NCI-H1930 (cell line): ENCODE data around the gene MPV17L2.
"Not testable (repeated sequence)": the region's sequence is repeated elsewhere in the genome, so short reads cannot be mapped to it uniquely, and the experiment has no call there.

Source experiments
- DNase-seq, 2 experiments: peaks; one replicate each; lab custom pipeline; 2025; lab: John Stamatoyannopoulos, UW

MPV17L2 gene

DNA sequence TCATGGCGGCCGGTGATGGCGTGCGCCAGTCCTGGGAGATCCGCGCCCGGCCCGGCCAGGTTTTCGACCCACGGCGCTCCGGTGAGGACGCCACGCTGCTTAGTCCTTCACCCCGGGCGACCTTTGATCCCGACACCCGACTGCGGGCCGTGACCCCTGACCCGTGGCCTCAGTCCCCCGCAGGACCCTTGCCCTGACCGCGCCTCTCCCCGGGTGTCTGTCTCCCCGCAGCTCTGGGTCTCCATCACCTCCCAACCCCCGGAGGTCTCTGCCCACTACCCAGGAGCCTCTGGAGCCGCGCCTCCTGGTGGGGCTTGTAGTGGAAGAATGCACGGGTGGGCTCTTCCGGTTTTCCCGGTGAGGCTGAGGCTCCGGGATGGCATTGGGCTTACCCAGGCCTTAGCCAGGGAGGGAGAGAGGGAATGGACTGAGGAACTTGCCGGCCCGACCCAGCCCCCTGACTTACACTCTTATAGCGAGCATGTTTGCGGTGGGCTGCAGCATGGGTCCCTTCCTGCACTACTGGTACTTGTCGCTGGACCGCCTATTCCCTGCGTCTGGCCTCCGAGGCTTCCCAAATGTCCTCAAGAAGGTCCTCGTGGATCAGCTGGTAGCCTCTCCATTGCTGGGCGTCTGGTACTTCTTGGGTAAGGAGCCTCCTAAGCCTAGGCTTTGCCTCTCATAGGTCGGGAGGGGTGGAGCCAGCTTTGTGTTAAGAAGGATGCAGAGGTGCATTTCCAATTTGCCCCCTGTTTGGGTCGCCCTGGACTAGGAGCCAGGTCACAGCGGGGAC is 566 bp downstream of the MPV17L2 start:
- no peak for DNase-seq

DNA sequence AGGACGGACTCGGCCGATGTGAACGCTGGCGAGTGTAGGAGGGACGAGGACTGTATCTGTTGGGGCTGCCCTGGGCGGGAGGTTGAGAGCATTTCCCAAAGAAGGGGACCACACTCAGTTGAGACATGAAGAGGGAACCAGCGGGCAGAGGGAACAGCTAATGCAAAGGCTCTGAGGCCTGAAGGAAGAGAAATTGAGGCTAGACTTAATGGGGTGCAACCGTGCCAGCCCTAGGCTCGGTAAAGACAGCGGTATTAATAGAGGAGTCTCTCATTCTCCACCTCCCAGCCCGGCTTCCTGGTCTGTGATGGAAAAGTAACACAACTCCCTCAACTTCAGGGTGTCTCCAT is 1.1 kb downstream of the MPV17L2 start:
- no peak for DNase-seq

DNA sequence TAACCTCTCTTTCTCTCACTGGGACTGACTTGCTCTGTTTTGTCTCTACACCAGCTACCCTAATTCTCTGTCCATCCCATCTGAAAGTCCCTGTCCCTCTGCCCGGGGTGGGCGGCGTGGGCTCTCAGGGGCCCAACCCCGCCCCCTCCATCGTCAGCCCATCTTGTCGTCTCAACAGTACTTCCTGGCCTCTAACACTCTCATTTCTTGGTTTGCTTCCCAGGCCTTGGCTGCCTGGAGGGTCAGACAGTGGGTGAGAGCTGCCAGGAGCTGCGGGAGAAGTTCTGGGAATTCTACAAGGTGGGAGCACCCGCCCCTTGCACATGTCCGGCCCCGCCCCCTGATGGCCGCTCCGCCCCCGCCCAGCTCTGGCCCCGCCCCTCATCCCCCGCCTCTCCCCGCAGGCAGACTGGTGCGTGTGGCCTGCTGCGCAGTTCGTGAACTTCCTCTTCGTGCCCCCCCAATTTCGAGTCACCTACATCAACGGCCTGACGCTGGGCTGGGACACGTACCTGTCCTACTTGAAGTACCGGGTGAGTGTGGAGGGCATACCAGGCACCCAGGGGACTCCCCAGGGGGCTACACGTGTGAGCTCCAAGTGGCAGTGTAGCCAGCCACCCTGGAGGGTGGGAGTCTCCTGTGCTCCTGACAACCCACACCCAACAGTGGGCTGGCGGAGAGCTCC is 1.7 kb downstream of the MPV17L2 start:
- DNase-seq, result no peak

DNA sequence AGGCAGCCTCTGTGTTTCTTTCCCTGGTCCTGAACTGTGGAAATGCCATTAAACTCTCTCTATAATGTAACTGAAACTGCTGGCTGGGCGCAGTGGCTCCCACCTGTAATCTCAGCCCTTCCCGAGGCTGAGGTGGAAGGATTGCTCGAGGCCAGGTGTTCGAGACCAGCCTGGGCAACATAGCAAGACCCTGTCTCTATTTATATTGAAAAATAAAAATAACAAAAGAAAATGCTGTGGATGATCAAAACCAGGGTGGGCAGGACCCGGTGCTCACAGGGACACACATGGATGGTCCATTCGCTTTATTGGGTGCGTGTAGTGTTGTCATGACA is 3.5 kb downstream of the MPV17L2 start:
- no peak for DNase-seq

DNA sequence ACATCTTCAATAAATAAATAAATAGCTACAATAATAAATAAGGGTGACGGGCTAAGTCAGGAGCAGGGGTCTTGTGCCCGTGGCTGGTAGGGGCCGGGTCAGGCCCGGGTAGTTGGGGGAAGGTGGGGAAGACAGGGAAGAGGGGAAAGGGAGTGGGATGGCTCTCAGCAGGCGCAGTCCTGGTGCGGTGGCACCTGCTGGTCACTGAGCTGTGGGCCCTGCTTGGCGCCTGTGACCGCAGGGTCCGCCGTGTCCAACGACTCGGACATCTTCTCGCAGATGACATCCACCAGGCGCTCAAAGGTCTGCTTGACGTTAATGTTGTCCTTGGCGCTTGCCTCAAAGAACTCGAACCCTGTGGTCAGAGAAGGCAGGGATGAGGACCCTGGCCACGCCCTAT is 4.3 kb downstream of the MPV17L2 start:
- DNase-seq, result no peak

DNA sequence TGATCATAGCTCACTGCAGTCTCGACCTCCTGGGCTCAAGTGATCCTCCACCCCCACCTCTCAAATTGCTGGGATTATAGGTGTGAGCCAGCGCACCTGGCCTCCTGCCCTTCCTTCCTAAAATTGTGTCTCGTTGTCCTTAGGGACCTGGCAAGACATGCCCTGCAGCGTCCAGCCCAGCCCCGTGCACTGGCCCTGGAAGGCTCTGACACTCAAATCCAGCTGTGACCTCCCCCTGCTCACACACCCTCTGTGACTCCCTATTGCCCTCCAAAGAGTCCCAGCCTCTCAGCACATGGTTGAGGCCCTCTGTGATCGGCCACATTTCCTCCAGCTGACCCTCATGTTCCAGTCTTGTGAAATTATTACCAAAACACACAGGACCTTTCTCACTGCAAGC is 4.9 kb downstream of the MPV17L2 start:
- DNase-seq, result no peak

DNA sequence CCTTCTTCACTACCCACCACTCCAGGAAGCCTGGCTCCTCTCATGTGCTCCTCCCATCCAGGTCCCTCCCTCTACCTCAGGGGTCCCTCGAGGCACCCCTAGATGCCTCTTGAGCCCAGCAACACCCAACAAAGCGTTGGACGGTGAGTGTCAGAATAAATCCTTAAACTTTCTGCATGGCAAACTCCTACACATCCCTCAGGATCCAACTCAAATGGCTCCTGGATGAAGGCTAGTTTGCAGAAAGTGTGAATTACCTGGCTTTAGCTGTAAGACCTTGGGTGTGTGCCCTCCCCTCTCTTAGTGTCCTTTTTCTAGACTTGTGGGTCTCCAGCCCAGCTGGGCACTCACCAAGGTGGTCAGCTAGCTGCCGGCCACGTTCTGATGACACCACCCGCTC is 5.4 kb downstream of the MPV17L2 start:
- no peak for DNase-seq

DNA sequence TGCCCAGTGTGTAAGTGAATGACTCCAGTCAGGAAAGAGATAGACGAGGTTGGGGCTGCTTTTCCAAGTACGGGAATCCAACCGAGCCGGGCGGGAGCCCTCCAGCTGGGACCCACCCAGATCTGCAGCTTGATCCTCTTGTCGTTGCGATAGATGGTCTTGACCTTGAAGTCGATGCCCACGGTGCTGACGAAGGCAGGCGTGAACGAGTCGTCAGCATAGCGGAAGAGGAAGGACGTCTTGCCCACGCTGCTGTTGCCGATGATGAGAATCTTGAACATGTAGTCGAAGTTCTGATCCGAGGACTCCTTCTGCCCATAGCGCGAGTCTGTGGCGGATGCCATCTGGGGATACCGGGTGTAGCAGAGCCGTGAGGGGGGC is 9.4 kb downstream of the MPV17L2 start:
- no peak for DNase-seq

DNA sequence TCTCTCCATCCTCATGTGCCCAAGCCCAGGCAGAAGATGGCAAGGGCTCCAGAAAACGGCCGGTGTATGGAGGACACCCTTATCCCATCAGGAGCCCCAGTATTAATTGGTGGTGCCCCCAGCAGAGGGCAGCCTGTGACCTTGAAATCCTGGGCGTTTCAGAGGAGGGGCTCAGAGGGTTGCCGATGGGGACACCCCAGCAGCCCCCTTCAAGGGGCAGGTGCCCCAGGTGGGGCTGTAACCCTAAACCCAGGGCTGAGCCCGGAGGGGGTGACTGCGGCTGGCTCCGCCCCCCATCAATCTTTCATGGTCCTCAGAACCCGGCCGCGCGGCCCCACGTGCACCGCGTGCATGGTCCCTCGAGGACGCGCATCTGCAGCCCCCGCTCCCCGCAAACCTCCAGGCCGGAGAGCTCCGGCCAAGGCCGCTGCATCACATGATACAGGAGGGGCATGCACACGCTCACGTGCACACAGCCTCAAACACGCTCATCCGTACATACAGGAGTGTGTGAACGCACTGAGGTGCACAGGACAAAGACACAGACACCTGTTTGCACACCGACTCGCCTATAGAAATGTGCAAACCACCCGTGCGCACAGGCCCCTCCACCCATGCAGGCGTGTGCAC is 9.9 kb downstream of the MPV17L2 start:
- no peak for DNase-seq

DNA sequence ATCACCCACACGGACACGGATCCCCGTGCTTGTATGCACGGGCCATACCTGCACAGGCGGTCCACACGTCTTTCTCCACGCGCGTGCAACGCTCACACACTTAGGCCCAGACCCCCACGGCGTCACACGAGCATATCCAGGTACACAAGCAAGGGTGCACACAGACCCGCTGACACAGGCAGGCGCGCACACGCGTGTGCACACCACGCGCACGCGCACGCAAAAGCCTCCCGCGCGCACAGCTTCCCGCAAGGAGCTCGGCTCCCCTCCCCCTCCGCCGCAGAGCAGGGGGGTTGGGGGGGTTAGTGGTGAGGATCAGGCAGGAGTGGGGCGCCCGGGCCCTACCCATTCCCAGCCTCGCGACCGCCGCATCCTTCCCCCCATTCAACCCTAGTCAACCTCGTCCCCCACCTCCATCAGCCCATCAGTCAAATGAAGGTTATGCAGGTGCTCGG is 10.4 kb downstream of the MPV17L2 start:
- DNase-seq, result no peak

DNA sequence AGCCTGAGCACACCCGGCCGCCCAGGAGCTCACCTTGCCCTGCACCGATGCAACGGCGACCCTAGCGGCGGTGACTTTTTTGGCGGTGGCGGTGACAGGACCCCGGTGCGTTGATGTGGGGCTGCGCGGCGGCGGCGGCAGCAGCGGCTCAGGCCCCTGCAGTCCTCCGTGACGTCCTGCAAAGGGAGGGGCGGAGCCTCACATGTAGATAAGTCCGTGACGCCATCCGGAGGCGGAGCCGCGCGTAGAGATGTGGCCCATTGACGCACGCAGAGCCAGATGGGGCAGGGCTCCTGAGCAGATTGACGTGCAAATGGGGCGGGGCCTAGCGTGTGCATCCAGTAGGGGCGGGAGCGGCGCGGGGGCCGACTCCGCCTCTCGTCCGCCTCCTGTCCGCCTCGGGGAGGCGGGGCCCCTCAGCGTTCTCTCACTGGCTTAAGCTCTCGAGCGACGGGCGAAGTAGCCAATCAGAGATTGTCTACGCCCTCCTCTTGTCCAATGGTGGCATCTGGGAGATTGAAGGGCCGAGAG is 10.9 kb downstream of the MPV17L2 start, which contains the start of gene RAB3A:
Gene RAB3A (minus strand): TSS at position 180 of the 531 bp plus-strand sequence. CDS start 1,302 bp downstream, outside the sequence.
- DNase-seq, result peak; percentile 97 to 98

DNA sequence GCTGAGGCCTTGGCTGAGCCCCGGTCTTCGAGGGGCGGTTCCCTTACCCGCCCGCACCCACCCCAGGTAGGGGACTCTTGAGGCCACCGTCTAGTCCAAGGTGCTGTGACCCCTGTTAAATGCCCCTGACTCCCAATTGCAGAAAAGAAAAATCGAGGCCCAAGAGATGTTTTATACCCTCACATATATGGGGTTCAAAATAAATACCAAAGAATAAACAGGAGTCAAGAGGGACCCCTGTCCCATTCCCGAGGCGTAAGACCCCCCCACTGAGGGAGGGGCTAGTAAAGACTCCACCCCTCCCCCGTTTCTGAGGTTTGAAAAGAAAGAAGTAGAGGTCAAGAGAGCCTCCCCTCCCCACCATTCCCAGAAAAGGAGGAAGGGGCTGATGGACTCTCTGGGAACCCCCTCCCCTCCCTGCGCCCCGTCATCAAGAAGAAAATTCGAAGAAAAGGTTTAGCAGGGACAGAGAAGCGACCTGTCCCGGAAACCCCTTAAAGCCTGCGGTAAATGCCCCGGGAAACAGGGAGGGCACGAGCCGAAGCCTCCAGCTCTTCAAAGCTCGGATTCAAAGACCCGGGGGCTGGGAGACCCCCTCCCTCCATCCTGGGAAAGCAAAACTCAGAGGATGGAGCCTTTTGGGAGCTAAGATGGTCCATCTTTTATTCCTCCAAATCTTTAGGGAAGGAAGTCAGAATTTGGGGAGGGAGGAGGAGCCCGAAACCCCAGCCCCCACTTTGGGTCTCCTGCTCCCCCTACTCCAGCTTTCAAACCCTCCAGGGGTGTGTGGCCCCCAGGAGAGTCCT is 11.6 kb downstream of the MPV17L2 start:
- DNase-seq, result peak; percentile 61 to 79

DNA sequence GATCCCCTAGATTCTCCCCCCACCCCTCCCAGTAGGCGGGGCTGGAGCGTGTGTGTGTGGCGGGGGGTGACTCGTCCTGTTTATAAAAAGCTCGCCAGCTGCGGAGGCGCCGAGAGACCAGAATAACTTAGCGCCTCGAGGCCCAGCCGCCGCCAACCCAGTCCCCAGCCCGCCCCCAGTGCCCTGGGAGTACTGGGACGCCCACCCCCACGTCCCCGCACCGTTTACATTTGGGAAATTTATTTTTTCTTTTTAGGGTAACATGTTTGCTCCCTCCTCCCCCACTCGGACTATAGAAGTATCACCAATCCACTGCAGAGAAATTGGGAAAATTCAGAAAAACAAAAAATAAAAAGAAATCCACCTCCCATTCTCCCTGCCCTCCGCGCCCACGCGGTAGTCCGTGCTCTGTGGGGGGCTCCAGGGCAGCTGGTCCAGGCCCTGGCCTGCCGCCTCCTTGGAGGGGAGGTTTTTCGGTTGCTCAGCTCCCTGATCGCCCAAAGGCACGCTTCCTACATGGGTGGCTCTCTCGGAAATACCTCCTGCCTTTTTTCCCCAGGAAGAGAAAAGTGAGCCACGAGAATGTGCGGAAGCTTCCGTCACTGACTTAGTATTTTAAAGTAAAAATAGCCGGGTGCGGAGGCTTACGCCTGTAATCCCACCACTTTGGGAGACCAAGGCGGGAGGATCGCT is 12.3 kb downstream of the MPV17L2 start:
- DNase-seq, result peak in 1 of 2 experiments; percentile 28

DNA sequence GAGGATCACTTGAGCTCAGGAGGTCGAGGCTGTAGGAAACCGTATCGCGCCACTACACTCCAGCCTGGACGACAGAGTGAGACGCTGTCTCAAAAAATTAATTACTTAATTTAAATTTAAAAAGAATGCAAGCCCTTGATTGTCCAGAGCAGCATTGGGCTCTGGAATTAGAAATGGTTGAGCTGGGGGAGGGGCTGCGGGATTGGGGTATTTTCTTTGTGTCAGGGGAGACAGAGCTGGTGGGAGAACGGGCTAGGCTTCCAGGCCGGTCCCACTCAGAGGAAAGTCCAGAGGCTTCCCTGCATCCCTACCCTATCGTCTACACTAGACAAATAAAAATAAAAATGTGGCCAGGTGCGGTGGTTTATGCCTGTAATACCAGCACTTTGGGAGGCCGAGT is 13.0 kb downstream of the MPV17L2 start:
- no peak for DNase-seq

DNA sequence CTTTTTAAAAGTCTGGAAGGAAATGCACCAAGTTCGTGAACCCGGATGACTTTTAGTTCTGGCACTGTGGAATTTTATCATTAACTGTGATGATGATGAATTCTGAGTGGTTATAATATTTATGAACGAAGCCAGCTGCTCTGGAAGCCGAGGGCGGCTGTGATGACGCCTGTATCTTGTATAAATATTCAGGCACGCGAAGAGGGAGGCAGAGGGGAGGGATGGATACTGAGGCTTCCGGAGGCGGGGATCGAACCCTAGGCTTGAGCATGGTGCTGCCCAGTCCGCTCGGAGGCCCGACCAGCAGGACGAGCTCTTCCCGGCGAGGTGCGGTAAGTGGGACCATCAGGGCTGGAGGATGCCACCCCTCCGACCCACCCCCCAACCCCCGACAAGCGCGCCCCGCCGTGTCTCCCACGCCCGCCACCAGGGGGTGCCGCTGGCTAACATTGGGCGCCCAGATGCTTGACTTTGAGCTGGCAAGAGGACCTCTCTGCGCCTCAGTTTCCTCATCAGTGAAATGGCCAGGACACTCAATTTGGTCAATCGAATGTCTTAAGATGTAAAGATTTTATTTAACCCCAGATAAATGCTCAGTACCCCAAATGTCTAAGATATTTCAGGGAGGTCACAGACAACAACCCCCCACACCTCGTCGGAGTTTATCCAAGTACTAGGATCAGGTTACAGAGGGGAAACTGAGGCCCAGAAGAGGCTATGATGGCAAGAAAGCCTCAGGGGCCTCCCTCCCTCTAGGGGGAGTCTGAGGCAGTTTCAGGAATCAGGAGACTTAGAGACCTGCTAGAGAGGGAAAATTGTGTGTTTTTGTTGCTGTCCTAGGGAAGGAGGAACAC is 15.3 kb downstream of the MPV17L2 start:
- peak in 1 of 2 experiments; percentile 30 for DNase-seq

DNA sequence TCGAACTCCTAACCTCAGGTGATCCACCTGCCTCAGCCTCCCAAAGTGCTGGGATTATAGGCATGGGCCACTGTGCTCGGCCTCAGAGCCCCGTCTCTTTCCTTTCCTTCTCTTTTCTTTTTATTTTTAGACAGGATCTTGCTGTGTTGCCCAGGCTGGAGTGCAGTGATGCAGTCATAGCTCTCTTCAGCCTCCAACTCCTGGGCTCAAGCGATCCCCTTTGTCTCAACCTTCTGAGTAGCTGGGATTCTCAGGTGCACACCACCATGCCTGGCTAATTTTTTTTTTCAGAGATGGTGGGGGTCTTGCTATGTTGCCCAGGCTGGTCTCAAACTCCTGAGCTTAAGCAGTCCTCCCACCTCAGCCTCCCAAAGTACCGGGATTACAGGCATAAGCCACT is 16.9 kb downstream of the MPV17L2 start:
- not testable (repeated sequence) for DNase-seq

DNA sequence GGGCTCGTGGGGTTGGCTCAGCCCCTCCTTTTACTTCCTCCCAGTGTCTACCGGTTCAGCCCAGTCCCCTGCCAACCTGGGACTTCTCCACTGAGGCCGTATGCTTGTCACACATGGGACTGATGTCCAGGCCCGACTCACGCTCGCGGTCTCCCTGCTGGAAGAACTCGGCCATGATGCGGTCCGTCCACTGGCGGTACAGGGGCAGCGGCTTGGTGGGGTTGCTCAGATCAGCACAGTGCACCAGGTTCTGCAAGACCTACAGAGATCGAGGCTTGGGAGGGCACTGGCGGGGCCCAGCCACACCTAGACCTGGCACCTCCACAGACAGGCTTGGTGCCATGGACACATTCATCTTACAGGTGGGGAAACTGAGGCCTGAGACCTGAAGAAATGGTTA is 18.7 kb downstream of the MPV17L2 start:
- no peak for DNase-seq

DNA sequence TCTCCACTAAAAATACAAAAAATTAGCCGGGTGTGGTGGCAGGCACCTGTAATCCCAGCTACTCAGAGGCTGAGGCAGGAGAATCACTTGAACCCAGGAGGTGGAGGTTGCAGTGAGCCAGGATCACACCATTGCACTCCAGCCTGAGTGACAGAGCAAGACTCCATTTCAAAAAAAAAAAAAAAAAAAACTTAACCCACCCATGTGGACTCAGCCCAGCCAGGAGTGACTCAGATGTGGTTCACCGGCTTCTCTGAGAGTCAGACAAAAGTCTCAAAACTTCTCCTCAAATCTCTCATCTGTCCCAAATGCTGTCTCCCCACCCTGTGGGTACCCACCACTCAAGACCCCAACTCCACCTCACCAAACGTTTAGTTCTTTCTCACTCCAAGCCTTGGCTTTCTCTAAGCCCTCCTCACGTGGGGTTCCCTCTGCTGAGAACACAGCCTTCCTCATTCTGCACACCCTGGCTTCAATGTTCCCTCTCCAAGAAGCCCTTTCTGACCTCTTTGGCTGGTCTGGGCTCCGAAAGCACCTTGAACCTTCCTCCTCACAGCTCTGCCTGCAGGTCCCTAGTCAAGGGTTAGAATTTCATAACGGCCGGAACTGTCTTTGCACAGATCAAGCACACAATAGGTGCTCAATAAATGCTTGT is 21.9 kb downstream of the MPV17L2 start:
- DNase-seq, result no peak

DNA sequence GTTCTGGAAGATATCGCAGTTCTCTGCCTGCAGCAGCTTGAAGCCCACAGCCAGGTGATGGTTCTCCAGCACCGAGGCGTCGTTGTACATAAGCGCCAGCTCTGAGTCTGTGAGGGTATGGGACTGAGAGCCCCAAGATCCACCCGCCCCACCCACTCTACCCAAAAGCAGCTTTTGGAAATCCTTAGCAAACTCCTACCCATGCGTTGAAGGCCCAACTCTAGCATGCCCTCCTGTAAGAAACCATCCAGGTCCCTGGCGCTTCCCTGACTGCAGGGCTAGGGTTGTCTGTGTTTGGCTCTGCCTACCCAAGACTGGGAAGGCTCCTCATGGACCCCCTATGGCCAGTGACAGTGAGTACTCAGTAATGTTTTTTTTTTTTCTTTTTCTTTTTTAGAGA is 23.8 kb downstream of the MPV17L2 start:
- DNase-seq, result no peak

DNA sequence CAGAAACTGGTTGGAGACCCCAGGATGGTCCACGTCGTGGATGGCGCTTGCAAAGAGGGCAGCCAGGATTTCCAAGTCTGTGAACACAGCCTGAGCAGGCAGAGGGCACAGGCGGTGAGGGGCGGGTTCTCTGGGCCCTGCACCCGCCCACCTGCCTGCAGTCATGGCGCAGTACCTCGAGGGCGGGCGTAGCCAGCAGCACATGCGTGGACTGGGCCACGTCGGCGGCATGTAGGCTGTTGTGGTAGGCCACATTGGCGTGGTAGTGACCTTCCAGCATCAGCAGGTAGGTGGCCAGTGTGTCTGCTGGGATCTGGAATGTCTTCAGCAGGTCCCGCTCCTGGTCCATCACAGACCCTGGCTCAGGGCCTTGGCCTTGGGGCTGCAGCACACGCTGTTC is 25.1 kb downstream of the MPV17L2 start:
- DNase-seq, result no peak
